OCI-LY1 (cell line): Measurements from ENCODE around the gene RABGEF1.
"Not testable (repeated sequence)": the region's sequence is repeated elsewhere in the genome, so short reads cannot be mapped to it uniquely, and the experiment has no call there.

Source experiments
- H2AFZ ChIP-seq: fragments of 200-600 bp; sonication (generic), shearing (Covaris generic); 2 replicates; pipeline ENCODE4 v1.6.0; 2014; ENCODE audit warnings: antibody characterized with exemption, mild to moderate bottlenecking, low read length
- H3F3A ChIP-seq: fragments of 200-600 bp; sonication (generic), shearing (Covaris generic); 2 replicates; pipeline ENCODE4 v1.6.0; 2014; ENCODE audit warnings: mild to moderate bottlenecking, antibody characterized with exemption, low read length, moderate library complexity; ENCODE audit not compliant: insufficient read depth
- H3K27ac ChIP-seq: fragments of 200-600 bp; sonication (generic); 2 replicates; pipeline ENCODE4 v1.5.1; 2014; ENCODE audit warnings: low read length, mixed run types, mild to moderate bottlenecking, low read depth; ENCODE audit not compliant: poor library complexity, severe bottlenecking
- H3K27me3 ChIP-seq: fragments of 200-600 bp; sonication (generic); 2 replicates; pipeline ENCODE4 v1.6.0; 2014; ENCODE audit warnings: antibody characterized with exemption, mild to moderate bottlenecking, low read length, moderate library complexity; ENCODE audit not compliant: insufficient read depth
- H3K36me3 ChIP-seq: fragments of 200-600 bp; sonication (generic); 2 replicates; pipeline ENCODE4 v1.6.1; 2014; ENCODE audit warnings: mild to moderate bottlenecking, antibody characterized with exemption, low read length, moderate library complexity, mixed read lengths; ENCODE audit not compliant: insufficient read depth
- H3K4me1 ChIP-seq: fragments of 200-600 bp; sonication (generic); 2 replicates; pipeline ENCODE4 v1.5.1; 2014; ENCODE audit warnings: mild to moderate bottlenecking, low read length, moderate library complexity; ENCODE audit not compliant: insufficient read depth, severe bottlenecking
- H3K4me2 ChIP-seq: fragments of 200-600 bp; sonication (generic), shearing (Covaris generic); 2 replicates; pipeline ENCODE4 v1.6.1; 2014; ENCODE audit warnings: low read length
- H3K4me3 ChIP-seq: fragments of 200-600 bp; sonication (generic); 2 replicates; pipeline ENCODE4 v1.5.1; 2014; ENCODE audit warnings: low read length, low read depth, mild to moderate bottlenecking, mixed read lengths; ENCODE audit not compliant: poor library complexity, severe bottlenecking
- H3K79me2 ChIP-seq: fragments of 200-600 bp; shearing (Covaris generic); 2 replicates; pipeline ENCODE4 v1.6.1; 2016; ENCODE audit warnings: mixed run types, low read length, mixed read lengths; ENCODE audit not compliant: insufficient read depth
- H3K9ac ChIP-seq: fragments of 200-600 bp; sonication (generic), shearing (Covaris generic); 2 replicates; pipeline ENCODE4 v1.6.1; 2014; ENCODE audit warnings: mild to moderate bottlenecking, low read length, mixed read lengths
- H3K9me2 ChIP-seq: fragments of 200-600 bp; sonication (generic), shearing (Covaris generic); 2 replicates; pipeline ENCODE4 v1.6.1; 2014; ENCODE audit warnings: low read depth, mild to moderate bottlenecking, low read length, mixed read lengths
- H3K9me3 ChIP-seq: fragments of 200-600 bp; shearing (Covaris generic); 2 replicates; pipeline ENCODE4 v1.6.1; 2014; ENCODE audit warnings: low read length, mixed read lengths
- H4K20me1 ChIP-seq: fragments of 200-600 bp; sonication (generic), shearing (Covaris generic); 2 replicates; pipeline ENCODE4 v1.6.0; 2016; ENCODE audit warnings: mild to moderate bottlenecking, low read length; ENCODE audit not compliant: insufficient read depth
- EZH2 ChIP-seq: fragments of 200-600 bp; sonication (generic), shearing (Covaris generic); IDR thresholded peaks from 2 replicates; pipeline ENCODE4 v1.8.0; 2017; ENCODE audit warnings: borderline replicate concordance, mixed run types, mild to moderate bottlenecking, antibody characterized with exemption, low read length, moderate library complexity, mixed read lengths
- TF ChIP-seq, protein P1 (sequence below): fragments of 200-600 bp; sonication (generic), shearing (Covaris generic); IDR thresholded peaks from 2 replicates; pipeline ENCODE4 v1.5.1; 2017; ENCODE audit warnings: mild to moderate bottlenecking, antibody characterized with exemption, low read length, moderate library complexity, mixed read lengths

RABGEF1 gene

DNA sequence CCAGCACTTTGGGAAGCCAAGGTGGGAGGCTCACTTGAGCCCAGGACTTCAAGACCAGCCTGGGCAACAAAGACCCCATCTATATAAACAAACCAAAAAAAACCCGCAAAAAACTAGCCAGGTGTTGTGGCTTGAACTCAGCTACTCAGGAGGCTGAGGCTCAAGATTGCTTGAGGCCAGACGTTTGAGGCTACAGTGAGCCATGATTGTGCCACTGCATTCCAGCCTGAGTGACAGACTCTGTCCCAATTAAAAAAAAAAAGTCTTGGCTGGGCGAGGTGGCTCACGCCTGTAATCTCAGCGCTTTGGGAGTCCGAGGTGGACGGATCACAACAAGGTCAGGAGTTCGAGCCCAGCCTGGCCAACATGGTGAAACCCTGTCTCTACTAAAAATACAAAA, 11.4 kb downstream of the RABGEF1 start:
- Histone ChIP-seq H3K27me3 (no peaks in the 10 kb centered on the region), H3K36me3 (peaks cover 4% of the 10 kb centered on the region; the same call in 1 of the 2 replicates), H3K9ac (no peak overlapping the region), H3K9me2 (no peaks in the 10 kb centered on the region), H3F3A (no peaks in the 10 kb centered on the region; the same call in 1 of the 2 replicates), H2AFZ (no peak overlapping the region), H3K9me3 (no peaks in the 10 kb centered on the region), H4K20me1 (no peaks in the 10 kb centered on the region), H3K4me1 (peaks cover 74% of the 10 kb centered on the region), H3K79me2 (peaks cover 63% of the 10 kb centered on the region), H3K4me2 (no peak overlapping the region), H3K4me3 (no peak overlapping the region), H3K27ac (no peak overlapping the region)
- TF ChIP-seq EZH2 = no peak
- TF ChIP-seq, protein P1, sequence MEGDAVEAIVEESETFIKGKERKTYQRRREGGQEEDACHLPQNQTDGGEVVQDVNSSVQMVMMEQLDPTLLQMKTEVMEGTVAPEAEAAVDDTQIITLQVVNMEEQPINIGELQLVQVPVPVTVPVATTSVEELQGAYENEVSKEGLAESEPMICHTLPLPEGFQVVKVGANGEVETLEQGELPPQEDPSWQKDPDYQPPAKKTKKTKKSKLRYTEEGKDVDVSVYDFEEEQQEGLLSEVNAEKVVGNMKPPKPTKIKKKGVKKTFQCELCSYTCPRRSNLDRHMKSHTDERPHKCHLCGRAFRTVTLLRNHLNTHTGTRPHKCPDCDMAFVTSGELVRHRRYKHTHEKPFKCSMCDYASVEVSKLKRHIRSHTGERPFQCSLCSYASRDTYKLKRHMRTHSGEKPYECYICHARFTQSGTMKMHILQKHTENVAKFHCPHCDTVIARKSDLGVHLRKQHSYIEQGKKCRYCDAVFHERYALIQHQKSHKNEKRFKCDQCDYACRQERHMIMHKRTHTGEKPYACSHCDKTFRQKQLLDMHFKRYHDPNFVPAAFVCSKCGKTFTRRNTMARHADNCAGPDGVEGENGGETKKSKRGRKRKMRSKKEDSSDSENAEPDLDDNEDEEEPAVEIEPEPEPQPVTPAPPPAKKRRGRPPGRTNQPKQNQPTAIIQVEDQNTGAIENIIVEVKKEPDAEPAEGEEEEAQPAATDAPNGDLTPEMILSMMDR = no peak

DNA sequence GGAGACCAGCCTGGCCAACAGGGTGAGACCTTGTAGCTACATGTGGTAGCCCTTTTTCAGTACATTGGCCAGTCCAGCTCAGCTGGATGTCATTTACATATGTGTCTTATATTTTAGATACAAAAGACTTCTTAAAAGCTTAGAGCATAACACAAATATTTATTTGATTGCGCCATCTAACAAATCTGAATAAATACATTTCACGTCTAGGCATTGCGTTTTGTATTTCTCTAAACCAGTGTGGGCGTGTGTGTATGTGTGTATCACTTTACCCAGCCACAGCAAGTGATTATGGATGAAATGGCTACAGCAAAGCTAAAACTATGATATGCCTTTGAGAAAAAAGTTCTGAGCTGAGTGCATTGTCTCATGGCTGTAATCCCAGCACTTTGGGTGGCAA, 14.0 kb downstream of the RABGEF1 start:
- H3K27me3 ChIP-seq = no peaks in the 10 kb centered on the region
- TF ChIP-seq, protein P1 = no peak
- TF ChIP-seq EZH2 = no peak
- peaks cover 48% of the 10 kb centered on the region for H3K79me2 ChIP-seq
- no peaks in the 10 kb centered on the region for H3K36me3 ChIP-seq
- no peak overlapping the region for H3K27ac ChIP-seq
- H3K9ac ChIP-seq = no peak overlapping the region
- no peaks in the 10 kb centered on the region for H4K20me1 ChIP-seq
- no peak overlapping the region for H2AFZ ChIP-seq
- H3K9me3 ChIP-seq = no peaks in the 10 kb centered on the region
- no peaks in the 10 kb centered on the region for H3K9me2 ChIP-seq
- no peak overlapping the region for H3K4me2 ChIP-seq
- no peaks in the 10 kb centered on the region for H3F3A ChIP-seq
- H3K4me1 ChIP-seq = peaks cover 49% of the 10 kb centered on the region
- H3K4me3 ChIP-seq = no peak overlapping the region

DNA sequence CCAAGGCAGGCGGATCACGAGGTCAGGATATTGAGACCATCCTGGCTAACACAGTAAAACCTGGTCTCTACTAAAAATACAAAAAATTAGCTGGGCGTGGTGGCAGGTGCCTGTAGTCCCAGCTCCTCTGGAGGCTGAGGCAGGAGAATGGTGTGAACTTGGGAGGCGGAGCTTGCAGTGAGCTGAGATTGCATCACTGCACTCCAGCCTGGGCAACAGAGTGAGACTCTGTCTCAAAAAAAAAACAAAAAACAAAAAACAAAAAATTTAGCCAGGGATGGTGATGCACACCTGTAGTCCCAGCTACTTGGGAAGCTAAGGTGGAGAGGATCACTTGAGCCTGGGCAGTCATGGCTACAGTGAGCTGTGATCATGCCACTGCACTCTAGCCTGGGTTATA, 14.5 kb downstream of the RABGEF1 start:
- peaks cover 45% of the 10 kb centered on the region for H3K79me2 ChIP-seq

DNA sequence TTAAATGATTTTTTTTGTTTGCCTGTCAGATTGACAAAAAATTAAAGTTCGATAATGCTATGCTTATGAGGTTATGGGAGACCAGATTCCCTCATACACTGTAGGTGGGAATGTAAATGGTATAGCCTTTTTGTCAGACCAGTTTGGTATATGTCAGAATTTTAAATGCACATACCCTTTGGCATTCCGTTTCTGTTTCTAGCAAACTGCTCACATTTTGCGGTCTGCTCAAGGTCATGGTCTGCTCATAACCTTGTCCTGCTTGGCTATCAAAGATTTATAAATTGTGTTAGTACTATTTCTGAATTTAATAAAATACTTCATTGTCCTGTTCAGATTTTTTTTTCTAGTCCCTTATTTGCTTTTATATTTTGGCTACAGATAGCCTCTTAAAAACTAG, 15.7 kb downstream of the RABGEF1 start:
- H3K4me3 ChIP-seq, H3F3A ChIP-seq, H2AFZ ChIP-seq, H3K4me2 ChIP-seq, H4K20me1 ChIP-seq, H3K9me3 ChIP-seq, H3K36me3 ChIP-seq, H3K9me2 ChIP-seq, H3K9ac ChIP-seq, H3K27ac ChIP-seq, H3K27me3 ChIP-seq: not testable (repeated sequence)
- Histone ChIP-seq H3K79me2 (peaks cover 37% of the 10 kb centered on the region), H3K4me1 (peaks cover 34% of the 10 kb centered on the region)

More for the DNA sequence above, 14.5 kb downstream of the RABGEF1 start:
- H2AFZ ChIP-seq, H3K9me3 ChIP-seq, H3K4me3 ChIP-seq, H3K9ac ChIP-seq, H3K27ac ChIP-seq, H3K9me2 ChIP-seq, H4K20me1 ChIP-seq, H3K27me3 ChIP-seq, H3K4me2 ChIP-seq, H3F3A ChIP-seq, H3K36me3 ChIP-seq: not testable (repeated sequence)
- H3K4me1 ChIP-seq = peaks cover 46% of the 10 kb centered on the region
